HUES48 (cell line): Measurements from ENCODE around the gene USH2A.

Source experiments
- H3K27ac ChIP-seq: one replicate; pipeline ENCODE4 v1.7.0; 2013; ENCODE audit warnings: low read depth, low read length, inconsistent platforms
- H3K27me3 ChIP-seq: 2 replicates; pipeline ENCODE4 v1.6.1; 2013; ENCODE audit warnings: mild to moderate bottlenecking, low read length; ENCODE audit not compliant: control insufficient read depth, insufficient read depth
- H3K36me3 ChIP-seq: 2 replicates; pipeline ENCODE4 v1.6.1; 2013; ENCODE audit warnings: low read length; ENCODE audit not compliant: control insufficient read depth, insufficient read depth
- H3K4me1 ChIP-seq: 2 replicates; pipeline ENCODE4 v1.6.1; 2013; ENCODE audit warnings: mild to moderate bottlenecking, low read length; ENCODE audit not compliant: control insufficient read depth, insufficient read depth
- H3K4me3 ChIP-seq: 2 replicates; pipeline ENCODE4 v1.5.1; 2013; ENCODE audit warnings: mild to moderate bottlenecking, low read depth, low read length
- H3K9ac ChIP-seq: 2 replicates; pipeline ENCODE4 v1.6.1; 2013; ENCODE audit warnings: mild to moderate bottlenecking, low read depth, low read length, moderate library complexity
- H3K9me3 ChIP-seq: 2 replicates; pipeline ENCODE4 v1.6.1; 2013; ENCODE audit warnings: low read length; ENCODE audit not compliant: control insufficient read depth, insufficient read depth

Gene USH2A

DNA sequence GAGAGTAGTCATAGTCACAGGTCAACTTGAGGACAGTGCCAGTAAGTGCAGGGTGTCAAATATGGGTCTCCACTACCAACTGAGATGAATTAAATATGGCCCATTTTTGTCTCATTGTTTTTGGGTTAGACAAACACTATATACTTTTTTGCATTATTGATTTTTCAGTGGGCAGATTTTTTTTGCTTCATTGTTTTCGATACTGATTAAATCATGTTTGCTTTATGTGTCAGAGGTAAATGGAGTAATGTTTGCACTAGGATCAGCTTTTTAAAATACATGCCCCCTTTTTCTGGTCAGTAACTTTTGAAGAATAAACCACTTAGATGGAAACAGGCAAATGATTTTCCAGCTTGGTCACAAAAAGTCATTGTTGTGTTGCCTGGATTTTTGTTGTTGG is 199.0 kb downstream of the USH2A start:
- Histone ChIP-seq H3K4me1 (peaks cover 9% of the 10 kb centered on the region), H3K9ac (no peak overlapping the region), H3K27ac (no peak overlapping the region), H3K9me3 (no peaks in the 10 kb centered on the region), H3K27me3 (no peaks in the 10 kb centered on the region), H3K4me3 (no peak overlapping the region), H3K36me3 (no peaks in the 10 kb centered on the region)

DNA sequence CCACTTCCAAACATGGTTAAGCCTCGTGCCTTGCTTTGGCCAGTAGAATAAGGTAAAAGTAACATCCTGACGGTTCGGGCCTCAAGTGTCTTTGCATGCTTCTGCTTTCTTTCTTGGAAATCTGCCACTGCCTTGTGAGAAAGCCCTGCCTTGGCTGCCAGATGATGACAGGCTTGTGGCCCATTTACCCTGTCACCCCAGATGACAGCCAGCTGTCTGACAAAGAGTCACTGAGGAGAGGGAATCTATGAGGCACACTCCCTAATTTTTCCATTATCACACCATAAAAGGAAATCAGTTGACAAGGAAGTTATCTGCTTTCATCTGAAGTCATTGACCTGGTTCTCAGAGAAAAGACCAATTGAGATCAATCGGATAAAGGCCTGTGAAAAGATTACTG is 199.8 kb downstream of the USH2A start:
- no peak overlapping the region for H3K4me3 ChIP-seq
- no peaks in the 10 kb centered on the region for H3K36me3 ChIP-seq
- no peak overlapping the region for H3K27ac ChIP-seq
- no peaks in the 10 kb centered on the region for H3K9me3 ChIP-seq
- H3K27me3 ChIP-seq: no peaks in the 10 kb centered on the region
- H3K9ac ChIP-seq: no peak overlapping the region
- H3K4me1 ChIP-seq: peaks cover 9% of the 10 kb centered on the region

DNA sequence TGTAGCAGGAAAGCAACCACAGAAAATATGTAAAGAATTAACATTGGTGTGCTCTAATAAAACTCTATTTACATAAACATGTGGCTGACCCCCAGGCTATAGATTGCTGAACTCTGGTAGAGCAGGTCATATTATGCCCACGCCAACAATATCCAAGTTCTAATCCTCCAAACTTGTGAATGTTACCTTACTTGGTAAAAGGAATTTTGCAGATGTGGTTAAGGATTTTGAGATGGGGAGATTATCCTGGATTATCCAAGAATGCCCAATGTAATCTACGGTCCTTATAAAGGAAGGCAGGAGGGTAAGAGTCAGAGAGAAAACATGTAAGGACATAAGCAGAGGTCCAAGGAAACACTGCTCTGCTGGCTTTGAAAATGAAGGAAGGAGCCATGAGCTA is 201.0 kb downstream of the USH2A start:
- H3K27me3 ChIP-seq: no peaks in the 10 kb centered on the region
- H3K36me3 ChIP-seq: no peaks in the 10 kb centered on the region
- H3K4me1 ChIP-seq: peaks cover 9% of the 10 kb centered on the region
- H3K9ac ChIP-seq: no peak overlapping the region
- no peak overlapping the region for H3K27ac ChIP-seq
- no peak overlapping the region for H3K4me3 ChIP-seq
- no peaks in the 10 kb centered on the region for H3K9me3 ChIP-seq

DNA sequence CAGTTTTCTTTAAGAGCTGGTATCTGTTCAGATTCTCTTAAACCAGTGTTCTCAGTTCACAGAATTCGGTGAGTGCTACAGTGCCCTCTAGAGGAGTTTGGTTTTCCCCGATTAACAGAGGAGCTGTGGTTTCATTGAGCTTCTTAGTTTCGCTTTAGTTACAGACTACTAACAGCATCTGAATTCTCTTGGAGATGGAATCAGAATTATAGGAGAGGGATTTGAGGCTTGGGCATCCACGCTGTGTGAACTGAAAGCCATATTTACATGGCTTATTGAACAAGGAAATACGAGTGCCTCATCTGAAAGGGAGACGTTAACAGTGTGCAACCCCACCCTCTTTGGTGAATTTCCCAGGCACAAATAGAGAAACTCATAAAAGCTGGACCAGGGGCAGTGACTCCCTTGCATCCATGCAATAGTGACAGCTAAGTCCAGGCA is 202.0 kb downstream of the USH2A start:
- H3K9ac ChIP-seq: no peak overlapping the region
- H3K27ac ChIP-seq: no peak overlapping the region
- H3K9me3 ChIP-seq: no peaks in the 10 kb centered on the region
- H3K4me1 ChIP-seq: peaks cover 9% of the 10 kb centered on the region
- no peaks in the 10 kb centered on the region for H3K27me3 ChIP-seq
- peak overlapping the region; percentile 50 for H3K4me3 ChIP-seq
- H3K36me3 ChIP-seq: no peaks in the 10 kb centered on the region

DNA sequence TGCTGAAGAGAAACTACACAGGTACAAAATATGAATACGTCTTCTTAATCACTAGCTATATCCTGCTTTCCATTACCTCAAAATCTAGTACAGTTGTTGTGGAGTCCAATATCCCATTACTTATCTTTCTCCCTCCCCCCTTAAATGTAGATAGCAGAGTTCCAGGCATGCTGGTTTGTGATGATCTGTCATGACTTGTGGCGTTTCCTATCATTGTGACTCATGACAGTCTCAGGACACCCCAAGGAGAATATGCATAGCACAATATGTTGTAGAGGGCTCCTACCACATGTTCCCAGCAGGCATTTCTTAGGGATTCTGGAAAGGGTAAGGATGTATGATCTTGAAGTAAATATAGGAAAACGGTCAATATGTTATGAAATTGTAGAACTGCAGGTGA is 206.9 kb downstream of the USH2A start:
- Histone ChIP-seq H3K9me3 (no peaks in the 10 kb centered on the region), H3K27me3 (no peaks in the 10 kb centered on the region), H3K4me3 (no peak overlapping the region), H3K9ac (no peak overlapping the region), H3K36me3 (no peaks in the 10 kb centered on the region), H3K4me1 (peaks cover 6% of the 10 kb centered on the region), H3K27ac (no peak overlapping the region)

DNA sequence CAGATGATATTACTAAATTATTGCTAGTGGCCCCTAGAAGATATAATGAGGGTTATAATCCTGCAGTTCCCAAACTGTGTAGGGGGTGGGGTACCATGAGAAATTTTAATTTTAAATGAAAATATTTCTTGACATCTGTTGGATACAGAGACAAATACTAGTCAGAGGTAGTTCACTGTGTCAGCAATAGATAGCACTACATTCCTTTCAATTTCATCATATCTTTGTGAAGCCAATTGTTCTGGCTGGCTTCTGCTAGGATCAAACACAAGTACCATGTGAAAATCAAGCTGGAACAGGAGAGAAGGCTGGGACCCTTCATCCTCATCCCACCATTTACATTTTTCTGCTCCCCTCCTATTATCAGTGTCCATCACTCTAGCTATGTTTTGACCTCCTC is 208.1 kb downstream of the USH2A start:
- no peaks in the 10 kb centered on the region for H3K27me3 ChIP-seq
- no peaks in the 10 kb centered on the region for H3K9me3 ChIP-seq
- no peaks in the 10 kb centered on the region for H3K36me3 ChIP-seq
- no peak overlapping the region for H3K27ac ChIP-seq
- no peaks in the 10 kb centered on the region for H3K4me1 ChIP-seq
- H3K4me3 ChIP-seq: no peak overlapping the region
- no peak overlapping the region for H3K9ac ChIP-seq

DNA sequence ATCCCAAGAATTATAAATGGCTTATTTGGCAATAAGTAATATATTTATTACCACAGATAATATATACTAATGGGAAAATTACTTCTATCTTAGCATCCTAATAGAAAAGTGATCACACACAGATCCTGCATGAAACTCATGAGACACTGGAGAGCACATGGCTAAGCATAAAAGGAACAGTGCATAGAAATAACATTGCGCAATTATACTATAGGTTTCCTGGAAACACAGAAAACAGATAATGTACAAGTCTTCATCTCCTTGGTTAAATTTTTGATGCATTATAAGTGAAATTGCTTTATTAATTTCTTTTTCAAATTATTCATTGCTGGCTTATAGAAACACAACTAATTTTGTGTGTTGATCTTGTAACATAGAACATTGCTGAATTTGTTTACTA is 210.4 kb downstream of the USH2A start:
- Histone ChIP-seq H3K9me3 (no peaks in the 10 kb centered on the region), H3K9ac (no peak overlapping the region), H3K27ac (no peak overlapping the region), H3K27me3 (no peaks in the 10 kb centered on the region), H3K4me1 (no peaks in the 10 kb centered on the region), H3K4me3 (no peak overlapping the region), H3K36me3 (no peaks in the 10 kb centered on the region)

DNA sequence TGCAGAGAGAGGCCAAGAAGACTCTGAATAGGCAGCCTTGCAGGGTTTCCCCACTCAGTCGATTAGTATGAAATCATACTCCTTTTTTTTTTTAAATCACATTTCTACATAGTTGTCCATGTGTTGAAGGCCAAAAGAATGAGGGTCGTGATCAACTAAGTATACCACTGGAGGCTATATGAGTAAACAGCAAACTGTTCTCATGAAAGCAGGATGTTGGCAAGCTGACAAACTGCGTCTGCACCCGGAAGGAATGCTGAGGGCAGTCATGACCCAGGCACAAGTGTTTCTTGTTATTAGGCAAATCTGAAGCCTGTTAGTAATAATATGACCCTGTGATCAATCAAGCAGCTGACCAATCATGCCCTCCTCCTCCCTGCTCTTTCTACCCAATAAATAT is 213.2 kb downstream of the USH2A start:
- Histone ChIP-seq H3K4me1 (no peaks in the 10 kb centered on the region), H3K4me3 (no peak overlapping the region), H3K27me3 (no peaks in the 10 kb centered on the region), H3K27ac (no peak overlapping the region), H3K36me3 (no peaks in the 10 kb centered on the region), H3K9ac (no peak overlapping the region), H3K9me3 (no peaks in the 10 kb centered on the region)

DNA sequence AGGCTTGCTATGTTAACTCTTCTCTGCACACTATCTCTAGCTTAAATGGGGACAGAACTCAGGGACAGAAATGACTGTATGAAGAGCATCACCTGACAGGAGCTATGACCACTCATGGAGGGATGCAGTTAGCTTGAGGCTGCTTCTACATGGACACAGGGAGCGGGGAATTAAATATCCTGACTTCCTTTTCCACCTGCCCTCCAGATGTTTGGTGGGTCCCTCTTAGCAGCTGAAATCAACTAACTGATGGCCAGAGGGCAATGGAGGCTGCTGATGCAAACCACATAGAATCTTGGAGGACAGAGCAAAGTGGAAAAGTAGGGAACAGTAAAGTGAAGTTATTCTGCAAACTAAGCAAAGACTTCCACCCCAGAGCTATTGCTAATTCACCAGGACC is 214.1 kb downstream of the USH2A start:
- H3K27me3 ChIP-seq: no peaks in the 10 kb centered on the region
- no peaks in the 10 kb centered on the region for H3K36me3 ChIP-seq
- no peak overlapping the region for H3K27ac ChIP-seq
- no peaks in the 10 kb centered on the region for H3K4me1 ChIP-seq
- no peaks in the 10 kb centered on the region for H3K9me3 ChIP-seq
- no peak overlapping the region for H3K4me3 ChIP-seq
- H3K9ac ChIP-seq: no peak overlapping the region

DNA sequence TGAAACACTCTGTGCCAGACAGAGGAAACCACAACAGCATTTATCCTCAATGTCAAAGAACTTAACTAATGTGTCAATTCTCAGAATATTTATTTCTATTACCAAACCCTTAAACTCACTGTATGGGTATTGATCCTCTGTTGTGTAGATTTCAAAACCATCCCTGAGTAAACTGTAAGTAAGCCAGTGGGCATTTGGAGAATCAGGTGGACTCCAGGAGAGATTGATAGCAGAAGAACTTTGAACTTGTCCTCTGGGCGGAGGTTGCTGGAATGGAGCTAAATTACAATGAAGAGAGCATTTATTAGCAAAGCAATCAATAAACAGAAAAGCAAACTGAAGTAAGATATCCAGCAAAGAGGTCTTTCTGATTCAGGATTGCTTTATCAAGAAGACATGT is 216.1 kb downstream of the USH2A start:
- Histone ChIP-seq H3K9ac (no peak overlapping the region), H3K9me3 (no peaks in the 10 kb centered on the region), H3K4me1 (no peaks in the 10 kb centered on the region), H3K27ac (no peak overlapping the region), H3K36me3 (no peaks in the 10 kb centered on the region), H3K4me3 (no peak overlapping the region), H3K27me3 (no peaks in the 10 kb centered on the region)

DNA sequence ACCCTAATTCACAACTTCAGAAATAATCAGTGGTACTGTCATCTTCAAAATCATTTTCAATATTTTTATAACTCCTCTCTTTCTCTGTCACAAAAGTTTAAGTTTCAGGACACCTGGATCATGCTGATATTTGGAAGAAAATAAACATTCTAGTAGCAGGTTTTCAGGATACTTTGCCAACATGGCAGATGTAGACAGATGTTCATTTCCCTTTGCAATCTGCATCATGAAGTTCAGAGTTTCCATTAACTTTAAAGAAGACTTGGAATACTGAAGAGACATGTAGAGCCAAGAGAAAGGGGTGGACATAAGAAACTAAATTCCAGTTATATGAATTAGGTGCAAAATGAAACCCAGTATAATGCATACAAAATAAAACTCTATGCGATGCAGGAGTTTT is 218.1 kb downstream of the USH2A start:
- Histone ChIP-seq H3K9me3 (no peaks in the 10 kb centered on the region), H3K9ac (no peak overlapping the region), H3K4me1 (no peaks in the 10 kb centered on the region), H3K27me3 (no peaks in the 10 kb centered on the region), H3K4me3 (no peak overlapping the region), H3K27ac (no peak overlapping the region), H3K36me3 (no peaks in the 10 kb centered on the region)

DNA sequence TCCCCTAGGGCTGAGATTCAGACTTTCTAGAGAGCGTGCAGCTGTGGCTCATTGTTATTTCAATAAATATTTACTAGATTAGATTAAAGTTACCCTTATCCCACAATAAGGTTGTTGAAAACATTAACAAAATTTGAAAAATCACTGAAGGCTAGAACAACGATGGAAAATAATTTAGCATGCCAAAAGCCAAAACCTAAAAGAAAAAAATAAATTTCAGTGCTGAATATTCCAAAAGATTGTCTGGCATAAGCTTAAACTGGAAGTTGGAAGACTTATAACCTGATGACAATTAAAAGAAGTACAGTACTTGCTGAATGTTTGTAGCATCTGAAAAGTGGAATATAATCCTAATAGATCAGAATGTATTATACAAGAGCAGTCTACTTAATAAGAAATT is 221.3 kb downstream of the USH2A start:
- H3K9ac ChIP-seq: no peak overlapping the region
- H3K4me3 ChIP-seq: no peak overlapping the region
- H3K27ac ChIP-seq: no peak overlapping the region
- H3K4me1 ChIP-seq: no peaks in the 10 kb centered on the region
- H3K27me3 ChIP-seq: no peaks in the 10 kb centered on the region
- H3K9me3 ChIP-seq: no peaks in the 10 kb centered on the region
- H3K36me3 ChIP-seq: no peaks in the 10 kb centered on the region
